NAMALWA (cell line): ENCODE data around the gene MYO18A.
A peak's percentile ranks its signal among the peaks of the same experiment; 100 is the strongest.

Experiments
- DNase-seq: peaks from one replicate; pipeline ENCODE4 v3.0.0-alpha.2; 2015; ENCODE audit warnings: low spot score

The MYO18A gene

DNA sequence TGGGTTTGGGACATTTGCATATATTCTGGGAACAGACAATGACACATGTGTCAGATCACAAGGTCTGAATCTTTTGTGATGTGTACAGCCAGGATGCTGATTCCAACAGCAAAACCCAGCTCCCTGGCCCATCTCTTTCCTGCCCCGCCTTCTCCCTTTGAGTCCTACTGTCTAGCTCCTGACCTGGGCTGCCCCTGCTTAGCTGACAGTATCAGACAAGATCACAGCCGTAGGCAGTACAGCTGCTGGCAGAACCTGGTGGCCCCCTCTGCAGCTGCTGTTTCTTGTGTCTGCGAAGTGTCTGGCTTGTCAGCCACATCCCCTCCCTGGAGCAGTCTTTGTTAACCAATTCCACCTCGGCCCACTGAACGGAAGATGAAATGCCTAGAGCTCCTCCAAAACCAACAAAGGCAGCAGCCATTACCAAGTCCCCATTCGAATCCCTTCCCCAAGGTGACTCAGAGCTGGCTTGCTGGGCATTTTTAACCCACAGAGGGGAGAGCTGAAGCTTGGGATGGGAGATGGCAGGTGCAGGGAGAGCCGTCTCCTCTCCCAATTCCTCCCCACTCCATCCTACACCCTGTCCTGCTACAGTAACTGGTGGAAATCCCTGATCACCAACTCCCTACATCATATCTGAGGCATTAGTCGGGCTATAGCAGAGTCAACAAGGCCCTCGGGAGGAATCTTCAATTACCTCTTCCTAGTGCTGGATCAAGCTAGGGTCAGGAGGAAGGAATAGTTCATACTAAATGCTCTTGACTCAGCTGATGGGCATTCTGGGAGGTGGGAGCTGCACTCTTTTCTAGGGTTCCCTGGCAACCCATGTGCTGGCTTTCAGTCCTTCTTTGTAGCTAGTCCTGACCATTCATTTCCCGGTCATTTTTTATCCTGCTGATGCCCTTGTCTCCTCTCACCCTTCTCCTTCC, 131.5 kb downstream of the MYO18A start:
- DNase-seq, result peak; percentile 23

DNA sequence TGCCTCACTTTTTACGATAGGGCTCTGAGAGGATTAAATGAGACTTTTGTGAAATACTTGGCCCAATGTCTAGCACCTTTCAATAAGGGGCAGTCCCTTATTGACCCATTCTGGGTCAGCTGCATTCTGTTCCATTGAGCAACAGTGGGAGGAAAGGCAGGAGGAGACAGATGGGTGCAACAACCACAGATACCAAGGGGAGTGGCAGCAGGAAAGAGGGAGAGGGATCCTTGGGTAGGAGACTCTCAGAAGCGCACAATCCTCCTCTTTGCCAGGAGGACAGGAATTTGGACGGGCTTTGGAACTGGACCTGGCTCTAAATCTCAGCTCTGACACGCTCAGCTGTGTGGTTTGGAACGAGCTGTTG, 133.7 kb downstream of the MYO18A start:
- no peak for DNase-seq

GRCh38 chr17:29045734-29046472, 134.3 kb downstream of the MYO18A start:
- DNase-seq, result no peak

- DNase-seq, result no peak
Measured at GRCh38 chr17:29045026-29045425, 135.2 kb downstream of the MYO18A start.

DNA sequence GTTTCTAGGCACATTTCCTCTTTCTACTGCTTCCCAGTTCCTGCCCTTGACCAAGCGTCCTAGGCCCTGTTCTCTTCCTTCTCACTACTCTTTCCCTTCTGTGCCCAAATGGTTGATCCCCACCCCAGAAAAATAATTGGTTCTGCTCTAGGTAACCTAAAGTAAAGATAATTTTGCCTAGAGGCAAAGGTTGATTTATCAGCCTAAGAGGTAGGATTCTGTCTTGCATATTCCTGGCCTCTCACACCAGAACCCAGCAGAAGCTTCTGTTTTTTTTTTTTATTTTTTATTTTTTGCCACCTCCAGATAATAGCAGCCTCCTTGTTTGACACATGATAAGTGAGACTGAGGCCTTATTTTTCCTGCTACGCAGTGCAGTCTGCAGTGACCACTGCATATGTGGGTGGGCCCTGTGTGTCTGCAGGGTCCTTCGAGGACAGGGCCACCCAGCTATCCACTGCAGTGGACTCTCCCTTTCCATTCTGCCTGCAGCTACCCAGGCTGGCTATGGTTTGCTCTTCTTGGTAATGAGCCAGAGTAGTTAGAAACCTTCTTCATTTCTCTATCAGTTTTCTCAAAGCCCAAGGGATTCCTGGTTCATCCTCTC, 136.6 kb downstream of the MYO18A start:
- DNase-seq, result no peak

DNA sequence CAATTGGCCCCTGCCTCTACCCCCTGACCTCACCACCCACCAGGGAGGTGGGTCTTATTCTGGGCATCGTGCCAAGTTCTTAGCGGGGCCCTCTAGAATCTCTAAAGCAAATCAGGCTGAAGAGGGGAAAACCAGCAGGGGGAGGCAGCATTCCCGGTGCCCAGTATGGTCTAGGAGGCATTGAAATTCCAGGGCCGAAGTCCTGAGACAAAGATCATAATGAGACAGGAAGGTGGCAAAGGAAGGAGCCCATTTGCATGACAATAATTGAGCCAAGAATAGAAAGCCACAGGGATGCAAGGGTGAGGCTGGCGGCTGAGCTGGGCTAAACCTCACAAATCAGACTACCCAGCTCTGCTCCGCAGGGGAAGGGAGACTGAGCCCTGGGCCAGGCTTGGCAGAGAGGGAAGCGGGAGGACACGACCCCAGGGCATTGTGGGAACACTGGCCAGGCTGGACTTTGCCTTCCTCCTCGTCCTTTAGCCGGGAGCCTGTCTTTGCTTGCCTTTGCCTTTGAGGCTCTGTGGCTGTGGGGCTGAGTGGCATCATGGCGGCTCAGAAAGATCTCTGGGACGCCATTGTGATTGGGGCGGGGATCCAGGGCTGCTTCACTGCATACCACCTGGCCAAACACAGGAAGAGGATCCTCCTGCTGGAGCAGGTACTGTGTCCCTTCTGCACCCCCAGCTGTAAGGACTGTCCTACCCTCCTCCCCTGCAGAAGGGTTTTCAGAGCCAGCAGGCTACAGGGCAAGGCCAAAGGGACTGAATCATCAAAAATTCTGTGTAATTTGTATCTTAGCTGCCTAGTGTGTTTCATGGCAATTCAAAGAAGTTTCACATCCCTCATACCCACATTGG, 137.3 kb downstream of the MYO18A start, which contains the start of gene PIPOX:
Gene PIPOX (plus strand): TSS at position 463 of the 860 bp plus-strand sequence. CDS start 85 bp downstream, at position 548.
- peak; percentile 35 for DNase-seq

GRCh38 chr17:29042026-29042678, 138.0 kb downstream of the MYO18A start:
- no peak for DNase-seq

- no peak for DNase-seq
Measured at GRCh38 chr17:29041571-29041970, 138.6 kb downstream of the MYO18A start.

DNA sequence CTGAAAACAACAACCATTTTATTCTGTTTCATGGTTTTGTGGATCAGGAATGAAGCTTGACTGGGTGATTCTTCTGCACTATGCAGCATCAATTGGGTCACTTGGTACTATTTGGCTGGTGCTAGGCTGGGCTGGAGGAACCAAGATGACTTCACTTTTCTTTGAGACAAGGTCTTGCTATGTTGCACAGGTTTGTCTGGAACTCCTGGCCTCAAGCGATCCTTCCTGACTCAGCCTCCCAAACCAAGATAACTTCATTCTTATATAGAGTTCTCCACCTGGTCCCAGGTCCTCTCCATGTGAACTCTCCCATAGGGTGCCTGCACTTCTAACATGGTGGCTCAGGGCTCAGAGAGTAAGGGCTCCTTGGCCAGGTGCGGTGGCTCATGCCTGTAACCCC, 139.1 kb downstream of the MYO18A start:
- DNase-seq, result no peak

DNA sequence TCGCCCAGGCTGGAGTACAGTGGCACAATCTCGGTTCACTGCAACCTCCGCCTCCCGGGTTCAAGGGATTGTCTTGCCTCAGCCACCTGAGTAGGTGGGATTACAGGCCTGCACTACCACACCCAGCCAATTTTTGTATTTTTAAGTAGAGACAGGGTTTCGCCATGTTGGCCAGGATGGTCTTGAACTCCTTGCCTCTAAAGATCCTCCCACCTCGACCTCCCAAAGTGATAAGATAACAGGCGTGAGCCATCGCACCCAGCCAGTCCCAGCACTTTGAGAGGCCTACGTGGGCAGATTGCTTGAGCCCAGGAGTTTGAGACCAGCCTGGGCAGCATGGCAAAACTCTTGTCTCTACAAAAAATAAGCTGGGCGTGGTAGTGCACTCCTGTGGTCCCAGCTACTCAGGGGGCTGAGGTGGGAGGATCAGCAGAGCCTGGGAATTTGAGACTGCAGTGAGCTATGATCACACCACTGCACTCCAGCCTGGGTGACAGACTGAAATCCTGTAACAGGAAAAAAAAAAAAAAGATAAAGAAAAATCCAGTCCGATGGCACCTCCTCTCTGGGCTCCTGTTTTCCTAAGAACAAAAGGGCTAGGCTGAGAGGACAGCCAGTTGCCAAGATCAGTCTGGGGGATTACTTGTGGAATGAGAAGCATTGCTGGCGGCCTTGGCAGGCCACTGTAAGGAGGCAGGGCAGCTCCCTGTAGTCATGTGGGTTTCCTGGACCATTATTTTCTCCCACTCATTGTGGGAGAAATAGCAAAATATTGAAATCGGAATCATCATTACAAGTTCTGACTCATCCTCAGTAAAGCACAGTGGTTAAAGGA, 140.2 kb downstream of the MYO18A start:
- no peak for DNase-seq

- no peak for DNase-seq
Measured at GRCh38 chr17:29038085-29038795, 142.0 kb downstream of the MYO18A start.

DNA sequence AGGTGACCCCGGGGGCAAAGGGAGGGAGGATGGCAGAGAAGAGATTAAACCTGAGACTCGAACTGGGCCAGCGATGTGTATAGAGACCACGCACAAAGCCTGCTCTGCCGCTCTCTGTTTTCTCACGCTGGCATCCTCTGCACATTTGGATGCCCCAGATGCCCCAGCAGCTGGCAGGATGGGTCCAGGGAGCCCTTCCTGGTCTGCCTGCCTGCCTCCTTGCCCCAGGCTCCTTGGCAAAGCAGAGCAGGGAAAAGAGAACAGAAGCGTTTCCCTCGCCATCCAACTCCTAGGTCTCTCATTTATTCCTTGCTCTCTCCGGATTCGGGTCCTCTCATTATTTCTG, 142.5 kb downstream of the MYO18A start:
- no peak for DNase-seq

DNA sequence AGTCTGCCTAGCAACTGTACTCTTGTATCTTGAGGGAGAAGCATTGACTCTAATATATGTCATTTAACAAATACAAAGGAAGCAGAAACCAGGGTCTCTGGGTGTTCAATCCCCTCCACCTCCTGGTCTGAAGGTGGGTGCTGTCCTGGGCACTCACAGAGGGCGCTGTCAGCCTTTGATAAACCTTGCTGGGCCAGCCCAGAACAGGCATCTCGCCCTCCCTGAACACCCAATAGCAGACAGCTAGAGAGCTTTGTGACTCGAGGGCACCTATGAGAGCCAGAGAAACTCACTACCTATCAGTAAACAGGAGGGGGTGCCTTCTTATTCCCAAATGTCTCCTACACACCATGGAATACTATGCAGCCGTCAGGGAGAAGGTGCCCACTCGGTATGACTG, 143.6 kb downstream of the MYO18A start:
- DNase-seq, result peak; percentile 24

DNA sequence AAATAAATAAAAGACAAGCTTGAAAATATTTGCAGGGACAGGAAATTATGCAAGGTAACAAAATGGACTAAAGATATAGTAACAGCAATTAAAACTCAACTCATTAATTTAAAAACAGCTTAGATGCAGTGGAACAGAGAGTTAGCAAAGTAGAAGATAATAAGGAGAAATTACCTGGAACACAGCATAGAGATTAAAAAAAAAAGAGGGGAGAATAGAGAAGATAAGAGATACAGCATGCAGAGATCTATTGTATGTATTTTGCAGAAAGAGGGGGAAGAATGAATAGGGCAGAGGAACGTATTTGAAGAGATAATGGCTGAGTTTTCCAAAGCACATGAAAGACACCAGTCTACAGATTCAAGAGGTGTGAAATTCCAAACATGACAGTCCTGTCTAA, 145.7 kb downstream of the MYO18A start:
- no peak for DNase-seq

GRCh38 chr17:29032857-29033197, 147.4 kb downstream of the MYO18A start:
- DNase-seq, result no peak

GRCh38 chr17:29032013-29032856, 148.0 kb downstream of the MYO18A start:
- no peak for DNase-seq

DNA sequence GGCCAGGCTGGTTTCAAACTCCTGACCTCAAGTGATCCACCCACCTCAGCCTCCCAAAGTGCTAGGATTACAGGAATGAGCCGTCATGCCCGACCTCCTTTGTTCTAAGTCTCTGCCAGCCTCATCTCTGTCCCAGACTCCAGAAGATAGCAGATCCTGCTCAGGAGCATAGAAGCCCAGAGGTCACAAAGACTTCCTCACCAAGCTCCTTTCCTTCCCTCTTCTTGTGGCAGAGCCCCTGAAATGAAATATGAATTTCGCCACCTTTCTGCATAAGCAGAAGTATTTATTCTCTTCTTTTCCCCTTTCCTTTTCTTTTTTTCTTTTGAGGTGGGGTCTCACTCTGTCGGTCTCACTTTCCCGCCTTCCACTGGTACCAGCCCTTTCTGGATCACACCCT, 148.7 kb downstream of the MYO18A start:
- no peak for DNase-seq

GRCh38 chr17:29024316-29024952, 155.8 kb downstream of the MYO18A start:
- no peak for DNase-seq
